Mesendoderm (in vitro differentiated cells): ENCODE data around the gene PRLH. TPM values are rescaled to one million over a fixed set of nuclear protein-coding genes. Genes with fewer than 3 reads are reported as not detected.

Experiments used
- DNase-seq: peaks from one replicate; pipeline ENCODE4 v3.0.0; 2013
- H2AK5ac ChIP-seq: 2 replicates; pipeline ENCODE4 v1.6.1; 2013; ENCODE audit warnings: low read length, inconsistent platforms
- H2BK120ac ChIP-seq: 2 replicates; pipeline ENCODE4 v1.6.1; 2013; ENCODE audit warnings: low read depth, mild to moderate bottlenecking, low read length, moderate library complexity, mixed read lengths
- H2BK15ac ChIP-seq: replicated peaks from 2 replicates; pipeline ENCODE4 v1.6.1; 2013; ENCODE audit warnings: low read depth, mild to moderate bottlenecking, moderate library complexity
- H2BK5ac ChIP-seq: 2 replicates; pipeline ENCODE4 v1.6.1; 2013; ENCODE audit warnings: low read length, inconsistent platforms
- H3K18ac ChIP-seq: 2 replicates; pipeline ENCODE4 v1.6.1; 2013; ENCODE audit warnings: mild to moderate bottlenecking, low read length, mixed read lengths
- H3K23ac ChIP-seq: one replicate; pipeline ENCODE4 v1.6.1; 2013; ENCODE audit warnings: low read length
- H3K27ac ChIP-seq: 2 replicates; pipeline ENCODE4 v1.5.1; 2013; ENCODE audit warnings: low read depth, mild to moderate bottlenecking, inconsistent platforms, low read length, moderate library complexity
- H3K27me3 ChIP-seq: 2 replicates; pipeline ENCODE4 v1.6.1; 2013; ENCODE audit warnings: low read length, control low read depth, mild to moderate bottlenecking, inconsistent platforms; ENCODE audit not compliant: insufficient read depth, poor library complexity
- H3K36me3 ChIP-seq: 2 replicates; pipeline ENCODE4 v1.6.1; 2013; ENCODE audit warnings: low read length, inconsistent platforms; ENCODE audit not compliant: control insufficient read depth, insufficient read depth
- H3K4ac ChIP-seq: one replicate; pipeline ENCODE4 v1.6.1; 2013; ENCODE audit warnings: low read depth, mild to moderate bottlenecking, low read length, moderate library complexity
- H3K4me1 ChIP-seq: 2 replicates; pipeline ENCODE4 v1.6.1; 2013; ENCODE audit warnings: low read depth, low read length, inconsistent platforms; ENCODE audit not compliant: control insufficient read depth
- H3K4me2 ChIP-seq: 2 replicates; pipeline ENCODE4 v1.6.1; 2013; ENCODE audit warnings: low read length
- H3K4me3 ChIP-seq: 2 replicates; pipeline ENCODE4 v1.5.1; 2013; ENCODE audit warnings: mild to moderate bottlenecking, low read length
- H3K56ac ChIP-seq: one replicate; pipeline ENCODE4 v1.6.1; 2013; ENCODE audit warnings: low read length
- H3K79me1 ChIP-seq: 2 replicates; pipeline ENCODE4 v1.6.1; 2013; ENCODE audit warnings: low read length, inconsistent platforms
- H3K79me2 ChIP-seq: 2 replicates; pipeline ENCODE4 v1.6.1; 2013; ENCODE audit warnings: mild to moderate bottlenecking, low read length; ENCODE audit not compliant: control insufficient read depth, insufficient read depth
- H3K9ac ChIP-seq: 2 replicates; pipeline ENCODE4 v1.6.1; 2013; ENCODE audit warnings: low read length, inconsistent platforms
- H4K5ac ChIP-seq: one replicate; pipeline ENCODE4 v1.6.1; 2013; ENCODE audit warnings: low read length
- H4K8ac ChIP-seq: one replicate; pipeline ENCODE4 v1.6.1; 2013; ENCODE audit warnings: low read depth, mild to moderate bottlenecking, control low read depth, low read length, moderate library complexity
- WGBS: extraction: QIAGEN DNeasy Blood & Tissue Kit; methylation state at CpG from one replicate; pipeline ENCODE4 v1.1.7; 2013; ENCODE audit warnings: low lambda C conversion rate, missing lambda C conversion rate; ENCODE audit not compliant: insufficient coverage; ENCODE audit errors: extremely low coverage; 5-methylcytosine and 5-hydroxymethylcytosine counted together
- polyA plus RNA-seq, 2 experiments: library from polyadenylated mRNA; stranded (reverse); fragments of 200-250 nt; gene quantifications; one replicate each; pipeline ENCODE4 v1.2.3, GENCODE V29; 2013

The PRLH gene, protein sequence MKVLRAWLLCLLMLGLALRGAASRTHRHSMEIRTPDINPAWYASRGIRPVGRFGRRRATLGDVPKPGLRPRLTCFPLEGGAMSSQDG
- not detected for polyA plus RNA-seq (2013, experiment 1 of 2)
- not detected for polyA plus RNA-seq (2013, experiment 2 of 2)

DNA sequence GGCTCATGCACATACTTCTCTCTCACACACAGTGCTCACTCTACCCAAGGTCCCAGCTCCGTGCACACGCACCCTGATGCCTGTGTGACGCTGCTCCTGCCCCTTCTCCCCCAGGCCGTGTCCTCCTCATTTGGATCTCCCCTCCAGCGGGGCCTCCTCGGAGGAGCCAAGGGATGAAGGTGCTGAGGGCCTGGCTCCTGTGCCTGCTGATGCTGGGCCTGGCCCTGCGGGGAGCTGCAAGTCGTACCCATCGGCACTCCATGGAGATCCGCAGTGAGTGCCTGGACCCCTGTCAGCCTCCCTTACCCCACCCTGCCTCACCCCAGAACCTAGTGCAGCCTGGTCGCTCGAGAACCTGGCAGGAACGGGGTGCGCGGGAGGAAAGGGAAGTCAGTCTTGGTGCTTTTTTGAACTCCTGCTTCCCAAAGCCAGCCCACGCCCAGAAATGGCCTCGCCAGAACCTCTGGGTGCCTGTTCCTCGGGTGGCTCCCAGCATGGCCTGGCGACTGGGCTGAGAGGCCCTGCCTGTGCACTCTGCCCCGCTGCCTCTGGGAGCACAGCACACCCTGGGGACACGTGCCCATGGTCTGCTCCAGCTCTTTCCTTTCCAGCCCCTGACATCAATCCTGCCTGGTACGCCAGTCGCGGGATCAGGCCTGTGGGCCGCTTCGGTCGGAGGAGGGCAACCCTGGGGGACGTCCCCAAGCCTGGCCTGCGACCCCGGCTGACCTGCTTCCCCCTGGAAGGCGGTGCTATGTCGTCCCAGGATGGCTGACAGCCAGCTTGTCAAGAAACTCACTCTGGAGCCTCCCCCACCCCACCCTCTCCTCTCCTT lies at the start of gene PRLH:
TSS of gene PRLH (plus strand) at position 174 of the 835 bp plus-strand sequence. CDS start at position 174, 0 bp downstream.
- Histone ChIP-seq H3K4ac (no peak within 1 kb of the TSS), H3K27ac (no peak within 1 kb of the TSS), H3K23ac (no peak within 1 kb of the TSS), H2BK120ac (no peak within 1 kb of the TSS), H3K4me1 (no peaks in the 10 kb centered on the region), H2BK5ac (no peak within 1 kb of the TSS), H2AK5ac (no peak within 1 kb of the TSS), H3K79me1 (no peaks in the 10 kb centered on the region), H3K9ac (no peak within 1 kb of the TSS), H3K18ac (no peak within 1 kb of the TSS), H2BK15ac (no peak within 1 kb of the TSS), H3K79me2 (no peaks in the 10 kb centered on the region), H3K4me3 (no peak within 1 kb of the TSS), H3K56ac (no peak within 1 kb of the TSS), H4K5ac (no peak within 1 kb of the TSS), H3K27me3 (no peaks in the 10 kb centered on the region), H3K4me2 (no peak within 1 kb of the TSS), H3K36me3 (no peaks in the 10 kb centered on the region), H4K8ac (no peak within 1 kb of the TSS)
- WGBS: no CpG with 5 or more reads among the region's 32 CpGs
- no peak for DNase-seq

DNA sequence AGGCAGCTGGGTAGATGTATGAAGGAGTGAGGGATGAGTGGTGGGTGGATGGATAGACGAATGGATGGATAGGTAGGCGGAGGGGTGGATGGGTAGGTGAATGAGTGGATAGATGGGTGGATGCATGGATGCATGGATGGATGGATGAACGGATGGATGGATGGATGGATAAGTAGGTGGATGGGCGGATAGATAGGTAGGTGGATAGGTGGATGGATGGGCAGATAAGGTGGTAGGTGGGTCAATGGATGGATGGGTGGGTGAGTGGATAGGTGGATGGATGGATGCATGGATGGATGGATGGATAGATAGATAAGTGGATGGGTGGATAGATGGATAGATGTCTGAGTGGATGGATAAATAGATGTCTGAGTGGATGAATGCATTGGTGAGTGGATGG lies 49.2 kb upstream of the PRLH start:
- Histone ChIP-seq H4K8ac (no peak overlapping the region), H3K9ac (no peak overlapping the region), H3K27me3 (no peaks in the 10 kb centered on the region), H2BK15ac (no peak overlapping the region), H2BK120ac (no peak overlapping the region), H3K56ac (no peak overlapping the region), H3K79me2 (no peaks in the 10 kb centered on the region), H3K4ac (no peak overlapping the region), H3K23ac (no peak overlapping the region), H3K4me3 (no peak overlapping the region), H3K79me1 (no peaks in the 10 kb centered on the region), H3K36me3 (no peaks in the 10 kb centered on the region), H3K27ac (no peak overlapping the region), H3K18ac (no peak overlapping the region), H4K5ac (no peak overlapping the region), H3K4me1 (no peaks in the 10 kb centered on the region), H3K4me2 (no peak overlapping the region), H2AK5ac (no peak overlapping the region), H2BK5ac (no peak overlapping the region)
- DNase-seq: no peak
- no CpG with 5 or more reads among the region's 4 CpGs for WGBS

DNA sequence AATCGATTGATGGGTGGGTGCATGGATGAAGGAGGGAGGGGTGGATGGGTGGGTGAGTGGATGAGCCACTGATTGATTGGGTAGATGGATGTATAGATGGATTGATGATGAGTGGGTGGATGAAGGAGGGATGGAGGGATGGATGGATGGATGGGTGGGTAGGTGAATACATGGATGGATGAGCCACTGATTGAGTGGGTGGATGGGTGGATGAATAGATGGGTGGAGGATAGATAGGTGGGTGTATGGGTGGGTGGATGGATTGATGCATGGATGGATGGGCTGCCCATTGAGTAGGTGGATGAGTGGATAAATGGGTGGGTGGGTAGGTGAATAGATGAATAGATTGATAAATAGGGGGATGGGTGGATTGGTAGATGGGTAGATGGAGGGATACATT lies 48.4 kb upstream of the PRLH start:
- Histone ChIP-seq H3K27me3 (no peaks in the 10 kb centered on the region), H3K56ac (no peak overlapping the region), H3K27ac (no peak overlapping the region), H3K36me3 (no peaks in the 10 kb centered on the region), H2AK5ac (no peak overlapping the region), H3K79me1 (no peaks in the 10 kb centered on the region), H3K4me1 (no peaks in the 10 kb centered on the region), H2BK120ac (no peak overlapping the region), H3K4me3 (no peak overlapping the region), H3K4me2 (no peak overlapping the region), H4K5ac (no peak overlapping the region), H3K23ac (no peak overlapping the region), H4K8ac (no peak overlapping the region), H2BK5ac (no peak overlapping the region), H2BK15ac (no peak overlapping the region), H3K4ac (no peak overlapping the region), H3K9ac (no peak overlapping the region), H3K79me2 (no peaks in the 10 kb centered on the region), H3K18ac (no peak overlapping the region)
- WGBS: 100% methylated on average over 1 of the region's 1 CpG
- DNase-seq: no peak

DNA sequence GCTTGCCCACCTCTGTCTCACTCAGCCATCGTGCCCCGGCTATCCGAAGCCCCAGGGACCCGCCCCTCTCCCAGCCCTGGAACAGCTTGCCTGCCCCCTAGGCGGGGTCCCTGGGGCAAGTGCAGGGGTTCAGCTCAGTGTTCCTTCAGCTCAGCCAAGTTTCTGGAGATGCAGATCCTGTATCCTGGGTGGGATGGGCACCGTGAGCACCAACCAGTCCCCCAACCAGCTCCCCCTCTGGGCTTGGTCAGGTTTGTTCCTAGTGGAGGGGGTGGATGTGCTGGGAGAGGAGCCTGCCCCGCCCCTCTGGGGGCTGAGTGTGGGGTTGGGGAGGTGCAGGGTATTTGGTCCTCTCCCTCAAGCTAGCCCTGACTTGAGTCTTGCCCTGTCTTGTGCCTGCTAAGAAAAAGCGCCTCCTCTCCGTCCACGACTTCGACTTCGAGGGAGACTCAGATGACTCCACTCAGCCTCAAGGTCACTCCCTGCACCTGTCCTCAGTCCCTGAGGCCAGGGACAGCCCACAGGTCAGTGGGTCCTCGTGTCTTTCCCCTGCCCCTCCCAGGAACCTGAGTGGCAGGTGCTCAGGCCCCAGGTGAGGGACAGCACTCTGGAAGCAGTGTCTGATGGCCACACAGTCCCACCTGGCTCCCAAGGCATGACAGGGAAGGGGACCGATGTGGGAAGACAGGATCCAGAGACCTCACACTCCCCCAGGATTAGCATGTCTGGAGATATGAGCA lies 46.7 kb upstream of the PRLH start:
- DNase-seq: no peak
- H3K79me1 ChIP-seq: no peaks in the 10 kb centered on the region
- H3K79me2 ChIP-seq: no peaks in the 10 kb centered on the region
- no peak overlapping the region for H2AK5ac ChIP-seq
- H3K4ac ChIP-seq: no peak overlapping the region
- no peaks in the 10 kb centered on the region for H3K27me3 ChIP-seq
- H2BK5ac ChIP-seq: no peak overlapping the region
- no peak overlapping the region for H4K5ac ChIP-seq
- H3K56ac ChIP-seq: no peak overlapping the region
- H3K23ac ChIP-seq: no peak overlapping the region
- H2BK120ac ChIP-seq: no peak overlapping the region
- peaks cover 1% of the 10 kb centered on the region for H3K36me3 ChIP-seq
- H3K4me3 ChIP-seq: no peak overlapping the region
- no peak overlapping the region for H4K8ac ChIP-seq
- no peak overlapping the region for H3K4me2 ChIP-seq
- H3K18ac ChIP-seq: no peak overlapping the region
- H3K9ac ChIP-seq: no peak overlapping the region
- no peak overlapping the region for H2BK15ac ChIP-seq
- WGBS: no CpG with 5 or more reads among the region's 14 CpGs
- no peak overlapping the region for H3K27ac ChIP-seq
- H3K4me1 ChIP-seq: no peaks in the 10 kb centered on the region

DNA sequence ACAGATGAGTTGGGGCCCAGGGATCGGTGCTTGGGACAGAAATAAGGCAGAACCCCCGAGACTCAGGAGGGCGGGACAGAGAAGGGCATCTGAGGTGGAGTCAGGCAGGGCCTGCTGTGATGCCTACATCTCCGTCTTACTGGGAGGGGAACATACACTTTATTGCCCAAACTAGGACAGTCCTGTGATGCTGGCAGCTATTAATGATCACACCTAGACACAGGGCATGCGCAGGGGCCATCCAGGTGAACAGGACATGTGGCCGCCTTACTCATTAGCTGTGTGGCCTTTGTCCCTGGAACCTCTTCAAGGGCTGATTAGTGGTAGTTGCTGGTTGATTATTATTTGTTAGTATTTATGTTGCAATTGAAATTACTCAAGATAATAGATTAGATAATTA lies 46.1 kb upstream of the PRLH start:
- H3K36me3 ChIP-seq: peaks cover 1% of the 10 kb centered on the region
- H3K4me1 ChIP-seq: no peaks in the 10 kb centered on the region
- WGBS: no CpG with 5 or more reads among the region's 6 CpGs
- no peak overlapping the region for H3K4me3 ChIP-seq
- H2BK15ac ChIP-seq: no peak overlapping the region
- DNase-seq: no peak
- no peaks in the 10 kb centered on the region for H3K79me2 ChIP-seq
- no peak overlapping the region for H4K8ac ChIP-seq
- H2BK5ac ChIP-seq: no peak overlapping the region
- H3K4ac ChIP-seq: no peak overlapping the region
- H3K56ac ChIP-seq: no peak overlapping the region
- no peak overlapping the region for H2BK120ac ChIP-seq
- no peak overlapping the region for H4K5ac ChIP-seq
- H2AK5ac ChIP-seq: no peak overlapping the region
- no peak overlapping the region for H3K23ac ChIP-seq
- H3K4me2 ChIP-seq: no peak overlapping the region
- H3K27me3 ChIP-seq: no peaks in the 10 kb centered on the region
- H3K18ac ChIP-seq: no peak overlapping the region
- H3K9ac ChIP-seq: no peak overlapping the region
- H3K79me1 ChIP-seq: no peaks in the 10 kb centered on the region
- no peak overlapping the region for H3K27ac ChIP-seq
